ENCODE measurements around the gene SDK2.

Gene SDK2

DNA sequence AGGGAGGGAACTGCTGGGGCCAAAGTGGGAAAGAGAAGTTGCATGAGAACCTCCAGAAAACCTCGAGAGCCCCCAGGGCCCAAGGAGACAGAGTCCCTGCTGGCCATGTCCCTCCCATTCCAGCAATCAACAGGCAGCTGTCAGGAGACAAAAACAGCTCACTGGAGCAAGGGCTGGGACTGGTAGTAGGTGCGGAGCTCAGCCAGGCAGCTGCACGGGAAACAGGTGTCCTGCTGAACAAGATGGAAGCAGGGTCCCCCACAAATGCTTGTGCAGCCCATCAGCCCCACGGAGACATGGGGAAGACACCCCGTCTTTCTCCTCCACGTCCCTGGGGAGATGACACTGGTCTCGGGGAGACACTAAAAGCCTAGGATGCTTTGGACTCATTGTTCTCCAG lies 34.5 kb downstream of the SDK2 start:
- DNase-seq, result no peak

DNA sequence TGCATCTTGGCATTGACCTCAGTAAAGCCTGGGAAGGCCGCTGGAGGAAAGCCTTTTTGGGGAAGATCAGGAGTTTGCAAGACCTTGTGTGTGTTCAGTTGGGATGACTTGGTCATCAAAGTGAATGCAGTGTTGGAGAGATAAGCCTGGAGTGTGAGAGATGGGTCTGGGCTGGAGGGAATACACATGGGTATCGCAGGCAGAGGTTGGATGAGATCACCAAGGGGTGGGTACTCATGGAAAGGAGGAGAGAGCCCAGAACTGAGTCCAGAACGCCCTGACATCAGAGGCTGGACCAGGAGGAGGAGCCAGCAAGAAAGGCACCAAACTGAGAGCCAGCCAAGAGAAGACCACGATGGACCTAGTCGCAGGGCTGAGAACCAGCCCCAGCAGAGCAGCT lies 35.2 kb downstream of the SDK2 start:
- DNase-seq, result no peak

DNA sequence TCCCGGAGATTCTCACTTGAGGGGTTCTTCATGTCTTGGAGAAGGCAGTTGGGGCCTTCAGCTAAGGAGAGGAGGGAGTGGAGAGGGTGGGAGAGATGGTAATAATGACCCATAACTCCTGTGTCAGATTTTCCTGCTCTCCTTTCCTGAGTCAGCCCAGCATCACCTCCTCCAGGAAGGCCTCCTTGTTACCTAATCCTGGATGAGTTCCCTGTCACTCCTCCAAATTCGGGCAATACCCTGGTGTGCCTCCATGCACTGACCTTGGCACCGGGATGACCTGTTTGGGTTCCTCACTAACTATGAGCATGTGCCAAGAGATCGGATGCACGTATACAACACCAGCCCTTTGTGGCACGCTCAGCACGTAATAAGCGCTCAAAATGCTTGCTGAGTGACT lies 38.8 kb downstream of the SDK2 start:
- DNase-seq, result no peak

DNA sequence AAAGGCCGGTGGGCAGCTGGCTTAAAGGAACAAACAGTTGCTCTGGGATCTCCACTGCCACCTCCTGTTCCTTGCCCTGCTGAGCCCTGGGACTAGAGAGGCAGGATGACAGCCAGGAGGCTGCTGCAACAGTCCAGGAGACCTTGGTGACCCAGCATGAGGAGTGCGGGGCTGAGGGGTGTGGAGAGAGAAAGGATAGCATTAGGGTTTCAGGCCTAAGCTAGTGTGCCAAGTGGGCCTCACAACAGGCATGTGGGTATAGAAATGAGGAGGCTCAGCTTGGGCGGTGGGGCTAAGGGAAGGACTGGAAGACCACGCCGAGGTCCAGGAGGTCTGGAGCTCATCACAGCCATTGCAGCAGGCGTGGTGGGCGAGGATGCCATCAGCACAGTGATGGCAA lies 39.8 kb downstream of the SDK2 start:
- DNase-seq, result no peak

DNA sequence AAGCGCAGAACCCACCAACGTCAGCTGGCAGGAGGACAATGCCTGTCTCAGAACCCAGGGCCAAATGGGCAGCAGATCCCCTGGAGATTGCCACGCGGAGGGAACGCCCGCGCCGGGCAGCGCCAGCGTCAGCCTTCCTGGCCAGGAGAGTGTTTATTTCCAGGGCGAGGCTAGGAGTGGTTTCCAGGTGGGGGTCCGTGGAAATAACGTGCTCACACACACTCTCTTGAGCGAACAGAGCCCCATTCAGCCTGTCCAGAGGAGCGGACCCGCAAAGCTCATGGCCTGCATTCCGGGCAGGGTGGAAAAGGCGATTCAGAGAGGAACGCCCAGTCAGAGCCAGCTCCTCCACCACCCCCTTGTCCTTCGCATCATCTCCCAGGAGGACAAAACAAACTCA lies 40.3 kb downstream of the SDK2 start:
- no peak for DNase-seq

DNA sequence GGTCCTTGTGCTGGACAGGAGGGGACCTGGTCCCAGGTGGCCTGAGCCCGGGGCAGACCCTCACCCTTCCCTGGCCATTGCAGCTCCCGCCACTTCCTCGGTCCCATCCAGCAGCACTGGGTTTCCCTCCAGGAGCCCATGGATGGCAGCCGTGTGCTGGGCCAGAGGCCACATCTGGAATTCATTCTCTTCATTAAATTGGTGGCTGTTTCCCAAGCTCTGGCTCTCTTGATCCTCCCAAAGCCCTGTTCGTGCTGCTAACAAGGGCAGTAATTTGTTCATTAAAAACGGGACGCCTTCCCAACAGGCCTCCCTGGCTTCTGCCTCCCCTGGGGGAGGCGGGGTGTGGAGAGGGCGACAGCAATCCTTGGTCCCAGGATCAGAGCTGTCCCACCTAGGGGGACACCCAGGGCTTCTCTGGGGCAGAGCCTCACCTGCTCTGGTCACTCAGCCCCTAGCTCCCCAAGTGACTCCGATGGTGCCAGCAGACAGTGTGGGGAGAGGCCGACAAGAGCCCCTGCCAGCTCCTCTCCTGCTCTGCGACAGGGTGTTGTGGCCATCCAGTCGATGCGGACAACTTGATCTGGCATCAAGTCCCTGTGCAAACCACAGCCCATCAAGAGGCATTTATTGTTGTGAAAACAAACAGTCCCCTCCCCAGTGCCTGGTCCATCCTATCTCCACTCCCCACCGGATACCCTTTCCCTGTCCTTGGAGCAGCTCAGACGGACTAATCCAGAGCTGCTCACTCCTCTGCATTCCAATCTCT lies 44.0 kb downstream of the SDK2 start:
- no peak for DNase-seq

DNA sequence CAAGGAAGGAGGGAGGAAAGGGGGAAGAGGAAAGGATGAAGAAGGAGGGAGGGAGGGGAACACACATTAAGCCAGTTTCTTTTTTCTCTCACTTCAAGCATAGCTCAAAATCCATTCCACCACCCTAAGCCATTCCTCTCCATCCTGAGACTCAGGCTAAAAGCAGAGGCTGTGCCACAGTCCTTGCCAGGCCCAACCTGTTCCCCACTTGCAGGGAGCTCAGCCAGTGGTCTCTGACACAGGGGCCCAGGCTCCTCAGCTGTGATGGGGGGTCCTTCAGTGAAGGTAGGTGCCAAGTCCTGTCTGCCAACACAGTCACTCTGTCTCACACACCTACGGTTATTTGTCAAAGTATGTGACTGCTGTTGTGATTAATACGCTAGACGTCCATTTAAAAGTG lies 44.6 kb downstream of the SDK2 start:
- no peak for DNase-seq

DNA sequence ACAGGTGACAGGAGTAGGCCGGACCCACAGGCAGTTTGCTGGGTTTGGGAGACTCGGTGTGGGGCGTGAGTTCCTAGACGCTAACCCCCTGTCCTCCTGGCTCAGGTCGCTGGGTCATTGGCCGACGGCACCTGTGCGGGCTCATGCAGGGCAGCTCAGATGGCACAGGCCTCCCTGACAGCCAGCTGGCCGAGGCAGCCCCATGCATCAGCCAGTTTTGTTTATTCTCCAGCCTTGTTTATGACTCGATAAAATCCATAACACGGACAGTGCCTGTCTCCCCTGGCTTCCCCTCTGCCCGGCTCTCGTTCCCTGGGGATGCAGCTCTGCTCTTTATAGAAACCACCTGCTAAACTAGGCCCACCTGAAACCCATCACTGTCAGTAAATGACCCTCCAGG lies 46.0 kb downstream of the SDK2 start:
- DNase-seq, result peak; percentile 42

DNA sequence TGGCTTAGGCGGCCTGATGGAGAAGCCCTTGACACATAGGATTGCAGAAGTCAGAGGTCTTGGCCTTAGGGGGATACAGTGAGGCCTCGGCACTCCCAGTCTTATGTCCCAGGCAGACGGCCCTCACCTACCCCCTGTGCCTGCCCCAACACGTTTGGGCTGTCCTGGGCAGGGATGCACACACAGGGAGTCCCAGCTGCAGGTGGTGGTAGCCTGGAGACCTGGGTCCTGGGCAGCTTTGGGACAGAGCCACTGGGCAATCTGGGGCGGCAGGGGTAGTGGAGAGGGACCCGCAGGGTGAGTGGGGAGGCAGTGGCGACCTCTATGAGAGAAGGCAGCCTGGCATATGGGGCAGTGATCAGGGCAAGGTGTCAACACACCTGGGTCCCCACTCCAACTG lies 48.3 kb downstream of the SDK2 start:
- no peak for DNase-seq

DNA sequence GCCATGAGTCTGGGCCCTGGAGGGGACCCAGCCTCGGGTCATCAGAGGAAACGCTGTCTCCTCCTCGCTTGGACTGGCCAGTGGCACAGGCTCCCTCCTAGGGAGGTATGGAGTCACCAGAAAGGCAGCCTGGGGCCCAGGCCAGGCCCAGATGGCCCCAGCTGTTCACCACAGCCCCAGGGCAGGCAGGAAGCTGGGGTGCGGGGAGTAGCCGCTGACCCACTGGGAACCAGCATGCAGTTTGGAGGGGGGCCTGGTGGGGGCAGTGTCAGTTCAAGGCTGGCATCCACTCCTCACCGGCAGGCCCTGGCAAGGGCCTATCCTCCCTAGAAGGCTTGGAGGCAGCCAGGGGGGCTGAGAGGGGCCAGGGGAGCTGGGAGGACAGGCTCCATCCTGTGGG lies 48.8 kb downstream of the SDK2 start:
- DNase-seq, result peak; percentile 33

DNA sequence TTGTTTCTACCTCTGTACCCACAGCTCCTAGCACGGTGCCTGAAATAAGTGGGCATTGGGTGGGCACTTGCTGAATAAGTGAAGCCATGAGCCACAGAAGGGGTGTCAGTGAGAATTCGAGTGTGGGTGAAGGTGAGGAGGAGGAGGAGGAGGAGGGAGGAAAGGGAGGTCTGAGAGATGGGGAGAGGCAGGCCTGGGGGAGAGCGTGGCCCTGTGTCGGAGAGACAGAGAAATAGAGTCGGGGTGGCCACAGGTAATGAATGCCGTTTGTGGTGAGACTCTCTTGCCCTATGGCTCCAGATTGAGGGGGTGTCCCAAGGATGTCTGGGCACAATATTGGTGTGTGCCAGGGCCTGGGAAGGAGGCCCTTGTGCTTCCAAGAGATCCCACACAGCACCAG lies 49.2 kb downstream of the SDK2 start:
- no peak for DNase-seq

DNA sequence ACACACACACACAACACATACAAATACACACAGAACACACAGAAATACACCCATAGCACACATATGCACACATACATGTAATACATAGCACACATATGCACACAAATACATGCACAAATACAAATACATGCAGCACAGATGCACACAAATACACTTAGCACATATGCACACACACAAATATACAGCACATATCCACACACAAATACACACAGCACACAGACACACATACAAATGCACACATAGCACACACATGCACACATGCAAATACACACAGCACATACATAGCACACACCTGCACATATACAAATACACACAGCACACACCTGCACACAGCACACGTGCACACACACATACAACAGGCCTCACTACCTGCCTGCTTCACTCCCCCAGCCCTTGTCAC lies 49.6 kb downstream of the SDK2 start:
- no peak for DNase-seq

DNA sequence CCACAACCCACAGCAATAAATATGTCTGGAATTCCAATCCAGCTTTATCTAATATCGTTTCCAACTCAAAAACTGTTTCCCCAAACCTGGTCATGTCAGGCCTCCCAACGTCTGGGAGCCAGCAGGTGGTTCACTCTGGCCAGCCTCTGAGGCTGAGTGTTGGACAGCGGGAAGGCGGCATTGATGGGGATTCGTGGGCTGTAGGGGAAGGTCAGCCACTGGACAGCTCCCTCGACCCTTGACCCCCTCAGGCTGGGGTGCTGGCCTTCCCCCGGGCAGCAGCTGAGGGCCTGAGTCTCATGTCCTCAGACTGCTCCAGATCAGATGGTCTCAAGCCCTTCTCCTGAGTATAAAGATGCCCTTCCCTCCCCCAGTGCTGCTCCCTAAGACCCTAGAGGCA lies 50.2 kb downstream of the SDK2 start:
- DNase-seq, result no peak

DNA sequence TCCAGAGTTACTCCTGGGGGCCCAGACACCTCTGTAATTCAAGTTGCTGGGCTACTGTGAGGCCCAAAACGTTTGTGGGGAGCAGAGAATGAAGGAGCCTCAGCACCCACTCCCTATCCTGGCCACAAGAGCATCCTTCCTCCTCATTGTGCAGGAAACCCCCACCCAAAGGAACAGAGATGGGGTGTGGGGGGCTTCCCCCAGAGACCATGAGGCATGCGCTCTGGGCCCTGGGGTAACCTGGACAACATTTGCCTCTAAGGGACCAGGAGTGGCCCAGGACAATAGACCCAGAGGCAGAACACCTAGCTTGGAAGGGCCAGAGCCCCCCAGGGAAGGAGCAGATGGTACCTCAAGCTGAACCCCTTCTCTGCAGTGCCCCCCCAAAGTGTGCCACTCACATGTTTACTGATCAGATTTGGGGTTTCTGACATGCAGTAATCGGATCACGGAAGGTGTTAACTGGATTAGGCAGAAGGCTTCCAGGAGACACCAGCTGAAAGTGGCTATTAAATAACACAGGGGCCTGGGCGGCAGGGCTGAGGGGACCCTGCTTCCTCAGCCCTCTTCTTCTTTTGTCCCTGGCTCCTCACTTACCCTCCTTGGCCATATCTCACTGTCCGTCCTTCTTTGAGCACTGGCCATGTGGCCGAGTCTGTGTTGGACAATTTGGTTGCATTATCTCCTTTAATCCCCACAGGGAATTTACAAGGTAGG lies 50.8 kb downstream of the SDK2 start:
- no peak for DNase-seq

DNA sequence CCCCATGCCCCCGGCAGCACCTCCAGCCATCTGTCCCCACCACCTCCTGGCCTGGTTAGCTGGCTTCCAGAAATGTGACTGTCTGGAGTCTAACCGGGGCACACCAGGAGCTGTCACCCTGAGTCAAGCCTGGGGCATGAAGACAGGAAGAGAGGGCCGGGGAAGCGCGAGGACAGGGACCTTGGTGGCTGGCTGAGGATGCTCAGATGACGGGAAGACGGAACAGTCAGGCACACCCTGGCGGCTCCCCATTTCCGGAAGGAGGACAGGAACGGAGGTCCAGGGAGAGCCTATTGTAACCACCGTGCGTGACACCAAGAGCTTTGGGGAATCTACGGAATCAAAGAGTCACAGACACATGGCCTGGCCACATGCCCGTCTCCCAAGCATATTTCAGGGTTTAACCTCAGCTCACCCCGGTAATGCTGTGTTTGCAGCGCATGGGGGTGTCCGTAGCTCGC lies 51.7 kb downstream of the SDK2 start:
- DNase-seq, result no peak

DNA sequence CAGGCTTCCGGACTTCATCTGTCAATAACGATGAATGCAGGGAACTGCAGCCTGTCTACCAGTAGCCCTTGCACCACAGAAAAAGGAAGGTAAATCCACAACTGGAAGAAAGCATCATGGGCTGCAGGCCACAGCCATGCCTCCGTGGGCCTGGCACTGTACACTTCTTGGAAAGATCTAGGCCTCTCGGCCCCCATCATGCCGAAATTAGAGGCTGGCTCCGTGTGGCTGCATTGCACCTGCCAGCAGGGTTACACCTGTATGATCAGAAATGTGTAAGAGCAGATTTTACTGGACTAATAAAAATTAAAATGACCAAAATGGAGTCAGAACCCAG lies 52.2 kb downstream of the SDK2 start:
- DNase-seq, result no peak

DNA sequence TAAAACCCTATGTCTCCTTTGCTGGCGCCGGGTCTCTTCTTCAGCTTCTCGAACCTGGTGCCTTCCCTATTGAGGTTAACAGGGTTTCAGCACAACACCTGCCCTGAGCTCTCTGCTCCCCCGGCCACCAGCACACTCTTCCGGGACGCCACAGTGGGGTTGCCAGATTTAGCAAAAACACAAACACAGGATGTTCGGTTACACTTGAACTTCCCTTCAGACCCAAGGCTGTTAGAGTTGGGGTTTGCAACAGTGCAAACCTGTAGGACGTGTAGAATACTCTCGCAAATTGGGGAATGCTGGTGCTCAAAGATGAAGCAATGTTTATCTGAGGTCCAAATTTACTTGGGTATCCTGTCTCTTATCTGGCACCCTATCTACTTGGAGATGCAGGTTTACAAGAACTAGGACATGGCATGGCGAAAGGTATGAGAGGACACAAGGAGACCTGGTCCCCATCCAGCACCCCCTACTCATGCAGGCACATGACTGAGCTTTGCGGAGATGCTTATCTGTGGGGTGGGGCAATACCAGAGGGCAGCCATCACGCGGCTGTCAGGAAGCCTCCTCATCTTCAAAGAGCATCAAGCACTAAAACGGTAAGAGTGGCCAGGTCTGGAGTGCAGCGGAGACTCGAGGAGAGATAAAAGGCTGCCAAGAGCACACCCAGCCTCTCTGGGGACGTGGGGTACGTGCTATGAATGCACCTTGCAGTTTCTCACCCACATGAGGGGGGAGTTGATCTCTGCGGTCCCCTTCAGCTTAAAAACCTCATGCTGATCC lies 52.8 kb downstream of the SDK2 start:
- DNase-seq, result peak; percentile 44

DNA sequence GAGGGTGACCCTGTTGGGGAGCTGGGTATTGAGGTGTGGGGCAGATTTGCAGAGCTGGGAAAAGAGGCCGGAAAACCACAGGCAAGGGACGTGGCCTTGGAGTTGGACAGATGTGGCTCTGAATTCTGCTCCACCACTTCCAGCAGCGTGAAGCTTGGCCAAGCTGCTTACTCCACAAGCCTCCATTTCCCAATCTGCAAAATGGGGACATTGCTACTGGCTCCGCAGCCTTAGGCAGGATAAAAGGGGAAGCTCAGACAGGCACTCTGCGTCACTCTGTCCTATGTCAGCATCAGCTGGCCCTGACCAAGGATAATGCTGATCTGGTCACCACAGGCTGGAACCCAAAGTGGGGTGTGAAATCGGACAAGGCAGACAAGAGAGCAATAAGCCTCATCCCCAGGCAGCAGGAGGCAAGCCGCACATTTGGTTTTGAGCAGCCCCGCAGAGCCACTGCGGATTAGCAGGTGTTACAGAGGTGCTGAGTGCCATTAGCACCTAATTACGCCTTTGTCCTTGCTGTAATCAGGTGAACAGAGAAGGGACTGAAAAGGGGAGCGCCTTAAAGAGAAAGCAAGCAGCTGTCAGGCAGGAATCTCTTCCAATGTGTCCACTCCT lies 54.8 kb downstream of the SDK2 start:
- peak; percentile 73 for DNase-seq

DNA sequence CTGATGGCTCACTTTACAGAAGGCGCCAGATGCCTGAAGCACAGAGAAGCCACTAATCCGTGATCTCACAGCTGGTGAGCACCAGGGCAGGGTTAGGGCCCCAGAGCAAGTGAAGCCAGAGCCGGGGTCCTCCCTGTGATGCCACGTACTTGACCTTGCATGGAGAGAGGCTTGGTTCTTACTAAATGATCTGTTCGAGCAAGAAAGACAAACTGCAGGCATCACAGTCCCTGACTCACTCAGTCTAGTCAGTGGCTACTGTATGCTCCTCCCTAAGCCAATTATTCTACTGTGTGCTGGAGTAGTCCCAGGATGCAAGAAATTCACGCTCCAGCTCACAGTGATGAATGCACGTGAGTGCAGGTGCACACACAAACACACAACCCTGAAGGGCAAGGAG lies 55.4 kb downstream of the SDK2 start:
- peak; percentile 39 for DNase-seq

DNA sequence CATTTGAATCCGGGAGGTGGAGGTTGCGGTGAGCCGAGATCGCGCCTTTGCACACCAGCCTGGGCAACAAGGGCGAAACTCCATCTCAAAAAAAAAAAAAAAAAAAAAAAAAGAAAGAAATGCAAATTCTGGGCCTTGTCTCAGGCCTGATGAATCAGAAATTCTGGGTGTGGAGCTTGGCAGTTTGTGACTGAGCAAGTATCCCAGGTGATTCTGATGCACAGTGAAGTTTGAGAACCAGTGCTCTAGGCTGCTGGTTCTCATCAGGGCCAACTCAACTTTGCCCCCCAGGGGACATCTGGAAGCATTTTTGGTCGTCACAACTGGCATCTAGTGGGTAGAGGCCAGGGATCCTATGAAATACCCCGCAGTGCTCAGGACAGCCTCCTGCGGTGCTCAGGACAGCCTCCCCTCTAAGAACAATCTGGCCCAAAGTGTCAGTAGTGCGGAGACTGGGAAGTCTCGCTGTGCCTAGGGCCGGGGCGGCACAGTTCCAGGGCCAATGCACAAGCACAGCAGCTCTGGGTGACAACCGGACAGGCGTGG lies 55.9 kb downstream of the SDK2 start:
- DNase-seq, result no peak

DNA sequence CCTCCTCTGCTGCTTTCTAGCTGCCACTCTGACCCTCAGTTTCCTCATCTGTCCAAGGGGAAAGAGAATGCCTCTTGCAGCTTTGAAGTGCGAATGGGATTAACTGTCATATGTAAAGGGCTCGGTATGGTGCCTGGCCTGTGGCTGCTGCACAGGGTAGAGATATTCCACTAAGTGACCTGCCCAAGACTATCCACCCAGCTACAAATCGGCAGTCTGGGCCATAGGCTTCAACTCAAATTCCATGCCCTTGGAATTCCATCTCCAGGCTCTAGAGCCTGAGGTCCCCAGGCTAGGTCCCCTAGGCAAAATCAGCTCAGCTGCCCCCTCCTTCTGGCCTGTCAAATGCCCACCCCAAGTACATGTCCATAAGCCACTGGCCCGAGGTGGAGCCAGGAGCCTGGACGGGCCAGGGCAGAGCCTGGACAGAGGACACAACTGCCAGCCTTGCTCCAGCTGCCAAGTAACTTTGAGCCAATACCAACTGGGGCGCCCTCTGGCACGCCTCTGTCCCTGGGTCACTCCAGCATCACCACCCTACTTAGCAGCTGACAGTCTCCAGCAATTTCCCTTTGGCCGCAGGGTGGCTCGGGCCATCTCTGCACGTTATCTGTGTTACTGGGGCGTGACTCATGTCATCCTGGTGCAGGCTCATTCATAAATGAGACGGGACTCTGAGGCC lies 57.2 kb downstream of the SDK2 start:
- DNase-seq, result no peak

DNA sequence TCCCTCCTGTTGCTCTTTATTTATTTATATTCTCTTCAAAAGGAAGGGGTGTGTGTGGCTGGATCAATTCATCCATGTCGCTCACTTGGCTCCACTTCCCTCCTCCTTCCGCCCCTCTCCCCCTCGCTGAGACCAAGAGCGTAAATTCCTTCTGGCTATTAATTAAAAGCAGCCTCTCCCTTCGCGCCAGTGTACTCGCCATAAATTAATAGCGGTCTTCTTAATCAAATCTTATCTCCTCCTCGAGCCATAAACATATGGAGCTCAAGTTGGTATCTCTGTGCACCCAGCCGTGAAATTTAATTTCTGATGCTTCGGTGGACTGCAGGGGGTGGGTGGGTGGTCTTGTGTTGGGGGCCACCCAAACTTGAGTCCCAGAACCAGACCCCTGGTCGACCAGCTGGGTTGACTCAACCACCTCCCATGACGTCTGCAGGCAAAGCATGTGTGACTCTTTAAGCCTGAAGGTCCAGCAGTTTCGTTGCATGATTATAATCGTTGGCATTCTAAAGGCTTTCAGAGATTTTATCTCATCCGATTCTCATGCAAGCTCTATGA lies 57.9 kb downstream of the SDK2 start:
- no peak for DNase-seq

Data from NCI-H1092 treated with DMSO at 0.1 percent for 48 hours (cell line).